NCI-H2081 (cell line): ENCODE data around the gene MTNR1B.

Experiments used
- DNase-seq, 2 experiments: peaks; one replicate each; lab custom pipeline; 2025; lab: John Stamatoyannopoulos, UW

MTNR1B gene

DNA sequence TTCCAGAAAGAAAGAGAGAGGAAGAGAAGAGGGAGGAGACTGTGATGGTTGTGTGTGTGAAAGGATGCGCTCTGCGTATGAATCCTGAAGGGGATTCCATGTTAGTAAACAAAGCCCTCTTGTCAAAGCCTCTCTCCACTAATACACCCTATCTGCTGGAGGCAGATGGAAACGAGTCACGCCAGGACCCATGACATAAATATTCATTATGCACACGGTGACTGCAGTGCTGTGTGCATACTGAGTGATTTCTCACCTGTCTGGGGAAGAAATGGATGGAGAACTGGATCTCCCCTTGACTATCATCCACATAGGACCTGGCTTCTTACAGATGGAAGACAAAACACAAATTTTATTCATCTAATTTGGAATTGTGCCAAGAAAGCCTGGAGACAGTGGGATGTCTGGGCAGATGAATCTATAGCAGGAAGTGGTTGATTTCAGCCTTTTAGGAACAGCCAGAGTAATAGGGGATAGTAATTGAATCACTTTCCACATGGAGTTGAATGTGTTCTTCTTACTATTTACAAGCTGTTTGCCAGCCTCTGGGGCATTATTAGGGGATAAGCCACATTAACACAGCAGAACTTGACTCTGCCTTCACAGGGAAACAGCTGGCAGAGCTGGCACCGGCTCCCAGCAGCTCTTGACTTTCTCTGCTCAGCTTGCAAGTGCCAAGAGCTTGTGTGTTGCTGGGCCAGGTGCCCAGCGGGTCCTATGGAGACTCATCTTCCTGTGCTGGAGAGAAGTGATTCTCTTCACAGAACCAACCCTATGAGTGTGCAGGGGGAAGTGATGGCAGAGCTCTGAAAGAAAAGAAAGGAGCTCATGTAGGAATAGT, 9.0 kb downstream of the MTNR1B start:
- DNase-seq: peak; percentile 87 to 97

DNA sequence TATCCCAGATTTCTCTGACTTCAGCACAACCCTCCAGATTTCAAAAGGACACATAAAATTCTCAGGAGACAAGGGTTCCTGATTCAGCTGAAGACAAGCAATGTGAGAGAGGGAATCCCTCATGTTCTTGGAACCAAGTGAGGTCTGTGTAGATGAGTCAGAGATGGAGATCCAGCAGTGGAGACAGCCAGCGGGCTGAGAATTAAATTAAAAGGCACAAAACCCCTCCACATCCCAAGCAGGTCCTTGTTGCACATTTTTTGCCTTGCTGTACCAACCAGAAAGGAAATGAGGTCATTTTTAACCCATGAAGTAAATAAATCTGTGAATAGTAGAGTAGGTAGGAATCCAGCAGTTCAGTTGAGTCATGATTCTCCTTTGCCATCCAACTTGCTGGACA, 9.7 kb downstream of the MTNR1B start:
- no peak for DNase-seq

DNA sequence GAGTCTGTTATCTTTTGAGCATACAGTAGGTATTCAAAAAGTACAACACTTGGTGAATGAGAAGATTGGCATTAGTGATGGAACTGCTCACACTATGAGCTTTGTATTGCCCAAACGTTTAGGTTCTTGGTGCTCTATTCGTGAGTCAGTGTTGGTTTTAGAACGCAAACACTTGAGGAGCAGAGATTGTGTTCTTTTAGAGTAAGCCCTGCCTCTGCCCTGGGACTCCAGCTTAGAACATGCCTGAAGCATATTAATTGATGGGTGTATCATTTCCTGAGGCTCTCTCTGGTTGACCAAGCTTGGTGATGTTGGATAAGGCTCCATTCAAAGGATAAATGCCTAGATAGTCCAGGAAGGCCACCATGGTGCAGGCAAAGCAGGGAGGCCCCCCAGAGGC, 10.9 kb downstream of the MTNR1B start:
- DNase-seq: no peak

DNA sequence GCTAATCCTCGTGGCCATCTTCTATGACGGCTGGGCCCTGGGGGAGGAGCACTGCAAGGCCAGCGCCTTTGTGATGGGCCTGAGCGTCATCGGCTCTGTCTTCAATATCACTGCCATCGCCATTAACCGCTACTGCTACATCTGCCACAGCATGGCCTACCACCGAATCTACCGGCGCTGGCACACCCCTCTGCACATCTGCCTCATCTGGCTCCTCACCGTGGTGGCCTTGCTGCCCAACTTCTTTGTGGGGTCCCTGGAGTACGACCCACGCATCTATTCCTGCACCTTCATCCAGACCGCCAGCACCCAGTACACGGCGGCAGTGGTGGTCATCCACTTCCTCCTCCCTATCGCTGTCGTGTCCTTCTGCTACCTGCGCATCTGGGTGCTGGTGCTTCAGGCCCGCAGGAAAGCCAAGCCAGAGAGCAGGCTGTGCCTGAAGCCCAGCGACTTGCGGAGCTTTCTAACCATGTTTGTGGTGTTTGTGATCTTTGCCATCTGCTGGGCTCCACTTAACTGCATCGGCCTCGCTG, 12.1 kb downstream of the MTNR1B start:
- no peak for DNase-seq

DNA sequence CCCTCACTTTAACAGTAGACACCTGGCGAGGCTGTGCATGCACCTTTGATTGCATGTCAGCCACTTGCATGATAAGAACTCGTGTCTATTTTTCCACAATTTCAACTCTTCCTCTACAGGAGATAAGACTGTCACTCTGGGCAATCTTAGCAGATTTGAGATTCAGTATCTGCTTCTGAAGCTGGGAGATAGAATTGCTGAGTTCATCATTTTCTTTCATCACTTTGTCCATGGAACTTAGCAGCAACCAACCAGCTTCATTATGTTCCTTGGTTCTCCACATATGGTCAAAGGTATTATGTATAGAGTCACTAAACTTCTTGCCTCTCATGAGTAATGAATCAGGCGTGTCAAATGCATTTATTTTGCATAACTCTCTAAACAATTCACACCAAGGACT, 17.1 kb downstream of the MTNR1B start:
- DNase-seq: no peak

DNA sequence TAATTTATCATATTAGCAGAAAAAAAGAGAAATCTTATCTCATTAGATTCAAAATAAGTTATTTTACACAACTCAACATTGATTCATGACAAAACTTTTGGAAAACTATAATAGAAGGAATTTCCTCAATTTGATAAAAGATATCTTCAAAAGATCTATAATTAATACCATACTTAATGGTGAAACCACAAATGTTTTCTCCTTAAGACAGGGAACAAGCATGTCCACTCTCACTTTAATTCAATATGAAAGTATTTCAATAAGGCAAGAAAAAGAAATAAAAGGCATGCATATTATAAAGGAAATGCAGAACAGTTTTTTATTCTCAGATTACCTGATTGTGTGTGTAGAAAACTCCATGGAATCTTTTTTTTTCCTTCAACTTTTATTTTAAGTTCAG, 23.6 kb downstream of the MTNR1B start:
- DNase-seq: no peak

DNA sequence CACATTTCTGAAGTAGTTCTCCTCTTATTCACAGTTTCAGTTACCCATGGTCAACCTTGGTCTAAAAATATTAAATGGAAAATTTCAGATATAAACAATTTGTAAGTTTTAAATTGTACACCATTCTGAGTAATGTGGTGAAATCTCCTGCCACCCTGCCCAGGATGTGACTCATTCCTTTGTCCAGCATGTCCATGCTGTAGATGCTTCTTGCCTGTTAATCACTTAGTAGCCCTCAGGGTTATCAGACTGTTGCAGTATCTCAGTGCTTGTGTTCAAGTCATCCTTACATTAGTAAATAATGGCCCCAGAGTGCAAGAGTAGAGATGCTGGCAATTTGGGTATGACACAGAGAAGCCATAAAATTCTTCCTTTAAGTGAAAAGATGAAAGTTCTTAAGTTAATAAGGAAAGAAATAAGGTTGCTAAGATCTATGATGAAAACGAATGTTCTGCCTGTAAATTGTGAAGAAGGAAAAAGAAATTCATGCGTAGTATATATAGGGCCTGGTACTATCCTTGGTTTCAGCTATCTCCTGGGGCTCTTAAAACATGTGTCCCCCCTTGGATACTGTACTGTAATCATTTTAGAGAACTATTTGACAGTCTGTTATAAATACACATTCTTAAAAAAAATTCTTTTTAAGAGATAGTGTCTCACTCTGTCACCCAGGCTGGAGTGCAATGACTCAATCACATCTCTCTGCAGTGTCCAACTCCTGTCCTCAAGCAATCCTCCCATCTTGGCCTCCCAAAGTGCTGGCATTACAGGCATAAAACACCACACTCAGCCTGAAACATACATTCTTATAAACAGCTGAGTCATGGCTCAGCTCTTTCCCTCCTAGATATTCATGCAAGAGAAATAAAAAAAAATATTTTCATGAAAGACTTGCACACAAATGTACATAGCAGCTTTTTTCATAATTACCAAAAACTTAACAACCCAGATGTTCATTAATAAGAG, 31.3 kb downstream of the MTNR1B start:
- DNase-seq: no peak

DNA sequence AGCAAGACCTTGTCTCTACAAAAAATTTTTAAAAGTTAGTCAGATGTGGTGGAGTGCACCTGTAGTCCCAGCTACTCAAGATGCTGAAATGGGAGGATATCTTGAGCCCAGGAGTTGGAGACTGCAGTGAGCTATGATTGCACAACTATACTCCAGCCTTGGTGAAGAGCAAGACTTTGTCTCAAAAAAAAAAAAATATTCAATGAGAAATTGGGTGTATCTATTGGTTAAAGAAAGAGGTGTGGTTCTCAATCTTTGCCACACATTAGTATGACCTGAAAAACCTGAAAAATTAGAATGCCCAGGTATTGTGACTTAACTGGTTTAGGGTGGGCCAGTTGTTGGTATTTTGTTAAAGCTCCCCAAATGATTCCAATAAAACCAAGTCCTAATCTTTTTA, 32.4 kb downstream of the MTNR1B start:
- no peak for DNase-seq

DNA sequence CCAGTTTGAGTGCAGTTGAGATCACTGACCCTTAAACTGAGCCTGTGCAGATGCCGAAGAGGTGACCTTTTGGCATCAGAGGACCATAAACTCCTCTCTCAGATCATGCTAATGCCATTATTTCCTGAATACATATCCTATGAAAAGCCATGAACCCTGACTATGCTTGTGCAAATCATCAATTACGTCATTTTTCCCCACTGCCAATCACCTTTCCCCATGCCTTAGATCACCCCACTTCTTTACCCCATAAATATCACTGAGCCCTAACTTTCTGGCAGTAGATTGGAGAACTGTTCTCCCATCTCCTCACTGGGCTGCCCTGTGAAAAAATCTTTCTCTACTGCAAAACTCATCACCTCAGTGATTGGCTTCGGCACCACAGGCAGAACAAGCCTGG, 32.9 kb downstream of the MTNR1B start:
- no peak for DNase-seq

DNA sequence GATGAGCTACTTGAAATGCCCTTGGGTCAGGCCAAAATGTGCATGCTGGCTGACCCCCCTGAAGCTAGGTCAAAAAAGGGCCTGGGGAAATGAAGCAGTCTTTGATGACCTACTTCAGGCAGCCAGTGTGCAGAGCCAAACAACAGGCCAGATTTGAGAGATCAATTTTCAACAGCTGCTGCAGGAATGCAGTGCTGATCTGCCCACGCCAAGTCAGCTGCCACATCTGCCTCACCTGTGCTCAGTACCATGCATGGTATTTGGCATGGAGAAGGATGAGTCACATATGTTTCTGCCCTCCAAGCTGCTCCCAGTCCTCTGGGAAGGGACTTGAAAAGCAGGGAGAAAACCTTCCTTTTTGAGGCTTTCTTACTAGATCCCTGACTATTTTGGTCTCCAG, 35.8 kb downstream of the MTNR1B start:
- DNase-seq: no peak

DNA sequence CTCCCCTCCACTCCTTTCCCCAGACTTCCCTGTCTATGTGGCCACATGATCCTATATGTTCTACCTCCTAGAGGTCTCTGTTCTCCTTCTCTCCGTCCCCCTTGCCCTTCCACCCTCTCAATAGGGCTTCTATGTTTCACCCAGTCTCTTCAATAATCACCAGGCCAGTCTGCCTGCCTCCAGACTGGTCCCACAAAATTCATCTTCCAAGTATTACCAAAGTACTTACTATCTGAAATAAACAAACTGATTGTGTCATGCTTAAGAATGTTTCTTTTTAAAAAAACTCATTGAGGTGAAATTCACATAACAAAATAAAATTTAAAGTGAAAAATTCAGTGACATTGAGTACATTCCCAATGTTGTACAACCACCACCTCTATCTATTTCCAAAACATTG, 44.2 kb downstream of the MTNR1B start:
- no peak for DNase-seq

DNA sequence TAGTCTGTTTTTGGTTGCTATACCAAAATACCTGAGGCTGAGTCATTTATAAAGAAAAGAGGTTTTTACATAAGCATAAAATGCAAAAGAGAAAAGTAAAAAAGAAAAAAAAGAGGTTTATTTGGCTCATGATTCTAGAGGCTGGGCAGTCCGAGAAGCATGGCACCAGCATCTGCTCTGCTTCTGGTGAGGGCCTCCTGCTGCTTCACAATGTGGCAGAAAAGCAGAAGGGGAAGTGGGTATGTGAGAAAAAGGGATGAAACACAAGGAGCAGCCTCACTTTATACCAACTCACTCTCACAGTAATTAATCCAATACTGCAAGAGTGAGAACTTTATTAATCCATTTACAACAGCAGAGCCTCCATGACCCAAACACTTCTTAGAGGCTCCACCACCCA, 47.1 kb downstream of the MTNR1B start:
- DNase-seq: no peak

DNA sequence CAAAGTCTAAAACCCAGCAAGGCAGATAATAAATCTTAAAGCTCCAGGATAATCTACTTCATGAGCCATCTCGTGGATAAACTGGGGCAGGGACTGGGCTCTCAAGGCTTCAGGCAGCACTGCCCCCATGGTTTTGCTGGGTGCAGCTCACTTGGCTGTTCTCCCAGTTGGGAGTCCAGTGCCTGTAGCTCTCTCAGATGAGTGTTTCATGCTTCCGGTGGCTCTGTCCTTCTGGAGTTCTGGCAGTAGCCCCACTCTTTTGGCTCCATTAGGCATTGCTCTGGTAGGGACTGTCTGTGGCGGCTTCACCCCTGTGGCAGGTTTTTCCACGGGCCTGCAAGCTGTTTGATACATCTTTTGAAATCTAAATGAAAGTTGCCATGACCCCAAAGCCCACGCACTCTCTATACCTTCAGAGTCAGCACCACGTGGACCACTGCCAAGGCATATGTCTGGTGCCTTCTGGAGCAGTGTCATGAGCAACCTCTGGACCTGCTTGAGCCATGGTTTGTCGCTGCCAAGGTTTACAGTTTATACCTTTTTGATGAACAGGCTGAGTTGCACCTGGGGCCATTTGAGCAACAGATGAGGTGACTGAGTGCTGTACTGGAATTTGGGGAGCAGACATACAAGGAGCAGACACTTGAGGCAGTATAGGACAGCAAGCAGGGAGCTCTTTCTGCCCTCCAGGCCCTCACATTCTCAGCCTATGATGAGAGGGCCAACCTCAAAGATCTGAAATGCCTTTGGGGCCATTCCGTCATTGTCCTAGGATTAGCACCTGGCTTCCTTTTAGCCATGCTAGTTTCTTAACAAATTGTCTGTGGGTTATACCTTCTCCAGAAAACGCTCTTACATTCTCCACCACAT, 48.6 kb downstream of the MTNR1B start:
- DNase-seq: no peak

DNA sequence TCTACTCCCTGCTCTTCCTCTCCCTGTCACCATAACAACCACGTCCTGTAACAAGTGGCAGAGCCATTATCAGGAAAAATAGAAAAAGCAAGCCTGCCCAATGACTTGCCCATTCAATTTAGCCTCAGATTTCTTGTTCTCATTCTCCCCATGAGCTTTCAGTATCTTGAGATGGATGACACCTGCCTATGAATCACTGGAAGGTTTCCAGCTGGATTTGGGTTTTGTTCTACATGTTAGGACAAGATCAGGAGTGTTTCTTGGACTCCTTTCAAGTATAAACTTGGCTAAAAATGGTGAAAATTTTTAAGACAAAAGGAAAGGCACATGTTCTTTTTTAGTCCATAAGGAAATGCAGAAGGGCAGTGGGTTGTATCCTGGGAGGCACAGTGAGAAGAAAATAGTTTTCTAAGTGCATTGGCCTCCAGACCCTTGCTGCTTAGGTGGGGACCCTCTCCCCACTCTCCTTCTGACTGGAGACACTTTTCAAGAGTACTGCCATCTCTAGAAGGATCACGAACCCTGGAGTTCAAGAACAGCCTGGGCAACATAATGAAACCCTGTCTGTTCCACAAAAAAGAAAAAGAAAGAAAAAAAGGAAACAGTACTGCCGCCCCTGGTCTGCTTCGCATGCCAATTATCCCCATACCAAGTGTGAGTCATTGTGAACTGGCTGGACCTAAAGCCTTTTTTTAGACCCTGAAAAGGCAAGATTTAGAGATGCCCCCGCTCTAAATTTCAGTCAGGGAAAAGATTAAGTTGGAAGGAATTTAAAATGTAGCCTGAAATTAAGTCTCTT, 51.0 kb downstream of the MTNR1B start:
- no peak for DNase-seq

DNA sequence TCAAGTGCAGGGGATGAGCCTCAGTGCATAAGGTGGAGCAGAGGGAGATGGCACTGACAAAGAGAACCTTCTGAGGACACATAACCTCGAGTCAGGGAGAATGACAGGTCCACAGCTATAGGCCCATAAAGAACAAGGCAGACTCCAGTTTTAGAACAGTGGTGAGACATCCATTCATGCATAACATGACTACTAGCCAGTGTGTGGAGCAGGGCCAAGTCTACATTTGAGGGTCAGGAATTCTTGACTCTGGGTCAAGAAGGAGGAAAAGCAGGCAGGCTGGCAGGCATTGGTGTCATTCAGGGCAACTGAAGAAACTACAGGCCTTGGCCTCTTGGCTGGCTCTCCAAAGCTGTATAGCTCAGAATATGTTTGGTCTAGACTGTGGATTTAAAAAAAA, 54.9 kb downstream of the MTNR1B start:
- DNase-seq: no peak

DNA sequence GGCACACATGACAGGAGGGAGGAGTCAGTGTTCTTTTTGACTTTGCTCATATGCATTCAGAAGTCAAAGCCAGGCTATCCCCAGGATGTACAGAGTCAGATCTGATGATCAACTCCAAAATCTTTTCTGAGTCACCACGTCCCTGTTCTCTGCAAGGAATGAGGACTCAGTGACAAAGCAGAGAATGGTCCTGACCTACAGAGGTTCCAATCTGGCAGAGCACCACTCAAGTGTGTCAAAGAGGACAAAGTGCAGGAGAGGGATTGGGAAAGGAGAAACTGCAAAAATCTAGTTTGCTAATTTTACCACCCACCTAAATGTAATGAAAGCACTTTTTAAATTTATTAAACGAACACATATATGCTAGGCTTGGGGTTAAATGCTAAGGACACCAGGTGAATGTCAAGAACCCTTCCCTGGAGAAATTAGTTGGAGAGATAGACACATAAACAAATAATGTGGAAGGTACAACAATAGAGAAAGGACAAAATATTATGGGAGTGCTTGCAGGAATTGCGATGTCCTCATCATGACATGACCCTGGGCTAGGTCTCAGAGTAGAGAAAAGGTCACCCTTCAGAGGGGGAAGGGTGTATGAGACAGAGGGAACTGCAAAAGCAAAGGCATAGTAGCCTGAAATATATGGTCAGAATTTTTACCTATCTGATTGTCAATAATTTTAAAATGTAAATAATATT, 56.3 kb downstream of the MTNR1B start:
- DNase-seq: no peak

DNA sequence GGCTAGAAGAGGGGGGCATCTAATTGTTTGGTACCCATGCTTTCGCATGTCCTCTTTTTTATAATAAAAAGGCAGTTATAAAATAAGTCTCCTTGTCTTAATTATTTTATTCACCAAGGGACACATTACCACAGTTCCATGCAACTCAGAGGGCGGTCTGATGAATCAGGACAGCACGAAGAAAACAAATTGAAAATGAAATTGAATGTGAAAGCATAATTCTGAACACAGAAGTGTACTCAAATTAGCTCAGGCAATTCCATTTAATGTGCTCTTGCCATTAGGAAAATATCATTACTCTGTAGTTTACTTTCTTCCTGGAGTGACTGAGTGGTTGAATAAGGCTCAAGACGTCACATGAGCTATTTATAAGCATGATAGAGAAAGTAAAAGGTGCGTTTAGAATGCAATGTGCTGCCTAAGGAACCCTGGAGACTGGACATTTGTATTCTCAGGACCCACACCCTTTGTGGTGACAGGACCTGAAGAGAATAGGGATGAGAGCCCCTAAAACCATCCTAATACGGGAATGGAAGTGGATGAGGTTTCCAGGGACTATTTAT, 59.6 kb downstream of the MTNR1B start:
- no peak for DNase-seq

DNA sequence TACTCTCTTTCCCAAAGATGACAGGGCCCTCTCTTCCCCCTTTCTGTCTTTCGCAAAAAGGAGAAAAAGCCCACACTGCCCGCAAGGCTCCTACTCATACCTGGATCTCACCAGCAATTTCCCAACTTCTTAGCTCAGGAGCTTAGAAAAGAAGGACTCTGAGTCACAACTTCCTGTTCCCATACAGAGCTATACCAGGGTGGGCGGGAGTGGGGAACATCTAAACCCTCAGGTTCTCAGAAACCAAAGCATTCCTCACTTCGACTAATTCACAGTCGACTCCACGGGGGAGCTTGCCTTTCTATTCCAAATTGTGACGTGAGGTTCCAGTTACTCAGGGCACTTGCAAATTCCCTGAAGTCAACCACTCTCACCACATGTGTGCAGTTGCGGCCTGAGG, 61.9 kb downstream of the MTNR1B start:
- no peak for DNase-seq
